Uterus (tissue), 4 donors: ENCODE results near the gene KIAA0825. TPM values are rescaled to one million over a fixed set of nuclear protein-coding genes. Genes with fewer than 3 reads are reported as not detected.

ENCODE experiments used
- DNase-seq, 2 donors: peaks; one replicate each; pipeline ENCODE4 v3.0.0-alpha.2; 2019 to 2020
- H3K27ac ChIP-seq, 2 donors: fragments of 200-600 bp; sonication (generic); 1 replicate in 1 of 2; 2 replicates in 1 of 2; pipeline ENCODE4 v1.5.1; 2016 to 2018
- H3K27me3 ChIP-seq, 2 donors: fragments of 200-600 bp; sonication (generic); one replicate each; pipeline ENCODE4 v1.5.1; 2018 to 2019; ENCODE audit warnings: control low read depth in 1 of 2
- H3K36me3 ChIP-seq, 2 donors: fragments of 200-600 bp; sonication (generic); one replicate each; pipeline ENCODE4 v1.5.1; 2019; ENCODE audit warnings: control low read depth in 1 of 2
- H3K4me1 ChIP-seq, 2 donors: fragments of 200-600 bp; sonication (generic); one replicate each; pipeline ENCODE4 v1.5.1; 2018 to 2019; ENCODE audit warnings: control low read depth in 1 of 2
- H3K4me3 ChIP-seq, 2 donors: fragments of 200-600 bp; sonication (generic); 1 replicate in 1 of 2; 2 replicates in 1 of 2; pipeline ENCODE4 v1.5.1; 2018 to 2019; ENCODE audit warnings: mild to moderate bottlenecking in 1 of 2
- H3K9me3 ChIP-seq, 2 donors: fragments of 200-600 bp; sonication (generic); one replicate each; pipeline ENCODE4 v1.5.1; 2019; ENCODE audit warnings: control low read depth in 1 of 2
- POLR2A ChIP-seq, 2 donors: fragments of 450-650 bp; IDR thresholded peaks; one replicate each; pipeline ENCODE4 v1.6.1; 2016; ENCODE audit warnings: antibody characterized with exemption in 2 of 2, mild to moderate bottlenecking in 1 of 2, moderate library complexity in 1 of 2
- intact Hi-C: fragments of 100-400 bp; cut with DNase I; formaldehyde crosslinking; loops from one replicate; pipeline ENCODE4 v1.15.1; 2023; ENCODE audit warnings: low total_unique reads
- total RNA-seq, 4 donors: library from RNA; depleted of rRNA in 3 of 4; stranded (reverse); fragments of >200 nt in 3 of 4; gene quantifications; one replicate each; pipeline versions ENCODE4 v1.1.0 to v1.2.4, GENCODE V29; 2014 to 2023
- TF ChIP-seq, protein P1 (sequence below), 4 experiments: fragments of 200-600 bp in 2 of 4; fragments of 450-650 bp in 2 of 4; sonication (generic) in 2 of 4; IDR thresholded peaks; one replicate each; pipeline ENCODE4 v1.5.1; 2016 to 2019; ENCODE audit warnings: antibody characterized with exemption in 4 of 4, mild to moderate bottlenecking in 2 of 4, moderate library complexity in 1 of 4
- donor health status: DM: yes; HTN: yes; CAD: no.

KIAA0825 gene
- total RNA-seq, 4 donors from 2014 or later, result 1.5 to 34.6 (median 4.5) TPM

DNA sequence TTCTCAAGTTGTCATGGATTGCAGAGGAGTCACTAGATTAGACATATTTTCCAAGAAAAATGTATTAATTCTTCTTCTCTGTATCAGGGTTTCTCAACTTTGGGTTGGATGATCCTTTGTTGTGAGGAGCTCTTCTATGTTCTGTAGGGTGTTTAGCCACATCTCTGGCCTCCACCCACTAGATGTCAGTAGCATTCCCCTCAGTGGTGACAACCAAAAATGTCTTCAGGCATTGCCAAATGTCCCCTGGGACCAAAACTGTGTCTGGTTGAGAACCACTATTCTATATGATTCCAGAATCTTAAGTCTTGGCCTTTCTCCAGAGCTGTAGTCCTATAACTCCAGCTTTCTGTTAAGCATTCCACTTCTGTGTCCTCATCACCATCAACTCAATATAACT is 220.9 kb downstream of the KIAA0825 start:
- Histone ChIP-seq H3K4me3 (no peak overlapping the region), H3K4me1 (no peaks in the 10 kb centered on the region), H3K9me3 (no peaks in the 10 kb centered on the region), H3K36me3 (no peaks in the 10 kb centered on the region), H3K27me3 (no peaks in the 10 kb centered on the region), H3K27ac (no peak overlapping the region)
- DNase-seq, result no peak
- intact Hi-C loops, result no loop called here
- TF ChIP-seq, protein P1, sequence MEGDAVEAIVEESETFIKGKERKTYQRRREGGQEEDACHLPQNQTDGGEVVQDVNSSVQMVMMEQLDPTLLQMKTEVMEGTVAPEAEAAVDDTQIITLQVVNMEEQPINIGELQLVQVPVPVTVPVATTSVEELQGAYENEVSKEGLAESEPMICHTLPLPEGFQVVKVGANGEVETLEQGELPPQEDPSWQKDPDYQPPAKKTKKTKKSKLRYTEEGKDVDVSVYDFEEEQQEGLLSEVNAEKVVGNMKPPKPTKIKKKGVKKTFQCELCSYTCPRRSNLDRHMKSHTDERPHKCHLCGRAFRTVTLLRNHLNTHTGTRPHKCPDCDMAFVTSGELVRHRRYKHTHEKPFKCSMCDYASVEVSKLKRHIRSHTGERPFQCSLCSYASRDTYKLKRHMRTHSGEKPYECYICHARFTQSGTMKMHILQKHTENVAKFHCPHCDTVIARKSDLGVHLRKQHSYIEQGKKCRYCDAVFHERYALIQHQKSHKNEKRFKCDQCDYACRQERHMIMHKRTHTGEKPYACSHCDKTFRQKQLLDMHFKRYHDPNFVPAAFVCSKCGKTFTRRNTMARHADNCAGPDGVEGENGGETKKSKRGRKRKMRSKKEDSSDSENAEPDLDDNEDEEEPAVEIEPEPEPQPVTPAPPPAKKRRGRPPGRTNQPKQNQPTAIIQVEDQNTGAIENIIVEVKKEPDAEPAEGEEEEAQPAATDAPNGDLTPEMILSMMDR (IDR thresholded peaks at IDR 0.05), result no peak
- no peak for TF ChIP-seq POLR2A (IDR thresholded peaks at IDR 0.05)

DNA sequence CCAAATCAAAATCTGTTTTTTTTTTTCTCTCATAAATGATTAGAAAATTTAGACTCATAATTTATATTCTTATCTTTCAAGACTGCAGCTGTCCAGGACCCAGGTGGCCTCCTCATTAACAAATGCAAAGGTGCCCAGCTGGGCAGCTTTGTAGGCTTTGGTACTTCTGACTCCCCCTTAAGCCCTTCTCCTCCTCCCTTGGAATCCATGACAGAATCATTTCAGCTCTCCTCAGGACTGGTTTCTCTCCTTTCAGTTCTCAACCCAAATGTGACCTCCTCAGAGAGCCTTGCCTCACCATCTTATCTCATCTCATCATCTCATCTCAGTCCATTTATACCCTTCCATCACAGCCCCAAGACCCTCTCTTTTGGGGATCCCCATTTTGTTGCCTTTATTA is 221.7 kb downstream of the KIAA0825 start:
- H3K27ac ChIP-seq, result no peak overlapping the region
- intact Hi-C loops, result no loop called here
- H3K36me3 ChIP-seq, result no peaks in the 10 kb centered on the region
- DNase-seq, result no peak
- H3K4me3 ChIP-seq, result no peak overlapping the region
- no peak for TF ChIP-seq POLR2A (IDR thresholded peaks at IDR 0.05)
- TF ChIP-seq, protein P1 (IDR thresholded peaks at IDR 0.05), result no peak
- no peaks in the 10 kb centered on the region for H3K9me3 ChIP-seq
- H3K4me1 ChIP-seq, result no peaks in the 10 kb centered on the region
- H3K27me3 ChIP-seq, result no peaks in the 10 kb centered on the region

DNA sequence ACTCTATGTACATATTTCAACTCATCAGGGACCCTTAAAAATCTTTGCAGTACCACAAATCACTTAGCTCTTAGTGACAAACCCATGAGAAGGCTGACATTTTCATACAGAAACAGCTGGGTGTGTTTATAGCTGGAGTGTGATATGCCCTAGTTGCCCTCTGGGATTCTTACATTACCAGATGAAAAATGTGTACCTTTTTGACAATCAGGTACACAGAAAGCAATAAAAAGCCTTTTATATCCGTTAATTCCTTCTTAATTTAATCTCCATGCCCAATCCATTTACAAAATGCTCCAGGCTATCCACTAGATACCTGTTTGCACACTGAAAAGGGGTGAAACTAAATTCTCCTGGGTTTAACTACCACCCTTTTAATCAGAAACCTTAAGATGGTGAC is 222.9 kb downstream of the KIAA0825 start:
- H3K27ac ChIP-seq, result no peak overlapping the region
- H3K4me1 ChIP-seq, result no peaks in the 10 kb centered on the region
- no peaks in the 10 kb centered on the region for H3K27me3 ChIP-seq
- intact Hi-C loops, result no loop called here
- no peak overlapping the region for H3K4me3 ChIP-seq
- H3K9me3 ChIP-seq, result no peaks in the 10 kb centered on the region
- no peaks in the 10 kb centered on the region for H3K36me3 ChIP-seq
- DNase-seq, result no peak
- TF ChIP-seq POLR2A (IDR thresholded peaks at IDR 0.05), result no peak
- TF ChIP-seq, protein P1 (IDR thresholded peaks at IDR 0.05), result no peak

DNA sequence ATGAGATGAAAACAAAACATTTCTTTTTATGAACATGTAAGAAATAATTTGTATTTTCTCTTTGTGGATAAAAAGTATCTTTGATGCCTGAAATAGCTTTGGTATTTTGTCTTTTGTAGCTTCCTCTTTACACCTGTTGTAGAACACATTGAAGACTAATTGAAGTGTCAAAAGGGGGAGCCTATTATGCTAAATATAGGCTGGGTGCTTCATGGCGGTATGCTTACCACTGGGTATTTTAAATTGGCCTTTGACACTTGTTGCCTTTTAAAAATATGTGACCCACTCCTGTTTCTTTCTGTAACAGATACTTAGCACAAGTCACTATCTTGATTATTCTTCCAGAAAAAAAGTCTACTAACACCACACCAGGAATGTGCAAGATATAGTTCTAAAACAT is 226.4 kb downstream of the KIAA0825 start:
- intact Hi-C loops, result no loop called here
- DNase-seq, result no peak
- TF ChIP-seq, protein P1 (IDR thresholded peaks at IDR 0.05), result no peak
- no peak for TF ChIP-seq POLR2A (IDR thresholded peaks at IDR 0.05)
- no peak overlapping the region for H3K4me3 ChIP-seq
- H3K27ac ChIP-seq, result no peak overlapping the region
- H3K9me3 ChIP-seq, result no peaks in the 10 kb centered on the region
- H3K4me1 ChIP-seq, result no peaks in the 10 kb centered on the region
- H3K27me3 ChIP-seq, result no peaks in the 10 kb centered on the region
- H3K36me3 ChIP-seq, result no peaks in the 10 kb centered on the region

DNA sequence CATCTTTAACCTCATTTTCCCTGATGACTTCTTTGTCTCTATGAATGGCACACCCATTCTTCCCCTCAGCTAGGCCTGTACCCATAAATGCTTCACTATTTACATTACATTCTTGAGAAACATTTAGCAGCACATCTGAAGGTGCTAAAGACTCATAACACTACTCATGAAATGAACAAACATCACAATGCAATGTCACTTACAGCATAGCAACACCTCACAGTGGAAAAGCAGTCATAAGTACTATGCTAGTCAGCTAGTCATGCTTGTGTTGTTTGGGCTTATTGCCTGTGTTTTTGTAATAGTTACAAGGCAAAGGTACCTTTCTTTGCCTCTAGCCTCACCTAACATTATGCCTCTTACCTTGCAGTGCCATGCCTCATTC is 228.9 kb downstream of the KIAA0825 start:
- Histone ChIP-seq H3K27me3 (no peaks in the 10 kb centered on the region), H3K9me3 (no peaks in the 10 kb centered on the region), H3K4me1 (no peaks in the 10 kb centered on the region), H3K36me3 (no peaks in the 10 kb centered on the region), H3K27ac (no peak overlapping the region), H3K4me3 (no peak overlapping the region)
- intact Hi-C loops, result no loop called here
- DNase-seq, result no peak
- TF ChIP-seq, protein P1 (IDR thresholded peaks at IDR 0.05), result no peak
- TF ChIP-seq POLR2A (IDR thresholded peaks at IDR 0.05), result no peak
